Skin epidermis (tissue), 12 donors: ENCODE results near the gene RBM18.

ENCODE experiments used
- H3K27ac ChIP-seq, 21 experiments: fragments of 200-600 bp; sonication (generic) in 11 of 21; one replicate each; pipeline ENCODE4 v1.5.0; 2020; ENCODE audit warnings: mild to moderate bottlenecking in 3 of 21, inconsistent platforms in 2 of 21, moderate library complexity in 2 of 21
- H3K4me3 ChIP-seq, 7 experiments: fragments of 200-600 bp; sonication (generic) in 2 of 7; one replicate each; pipeline ENCODE4 v1.5.0; 2020; ENCODE audit warnings: inconsistent platforms in 2 of 7, mild to moderate bottlenecking in 2 of 7, moderate library complexity in 1 of 7

Gene RBM18

GRCh38 chr9:122212473-122213004 lies 52.1 kb downstream of the RBM18 start:
- no peak overlapping the region for H3K27ac ChIP-seq
- H3K4me3 ChIP-seq = no peak overlapping the region

- Histone ChIP-seq H3K4me3 (no peak overlapping the region), H3K27ac (no peak overlapping the region)
Measured at GRCh38 chr9:122209451-122209850, 55.2 kb downstream of the RBM18 start.

DNA sequence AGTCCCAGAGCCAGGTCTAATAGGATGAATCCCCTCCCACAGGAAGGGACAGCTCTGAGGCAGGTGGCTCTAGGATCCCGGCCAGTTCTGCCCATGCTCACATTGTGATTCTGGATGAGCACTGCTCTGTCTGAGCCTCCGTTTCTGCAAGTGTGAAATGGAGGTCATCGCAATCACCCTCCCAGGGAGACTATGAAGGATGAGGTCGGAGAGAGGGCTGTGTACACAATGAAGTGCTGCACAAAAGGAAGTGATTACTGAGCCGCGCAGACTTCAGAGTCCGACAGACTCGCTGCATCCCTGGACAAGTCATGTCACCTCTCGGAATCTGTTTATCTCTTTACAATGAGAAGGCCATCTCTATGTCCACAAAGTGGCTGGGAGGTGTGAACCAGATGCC lies 57.5 kb downstream of the RBM18 start:
- no peak overlapping the region for H3K27ac ChIP-seq
- H3K4me3 ChIP-seq = no peak overlapping the region

DNA sequence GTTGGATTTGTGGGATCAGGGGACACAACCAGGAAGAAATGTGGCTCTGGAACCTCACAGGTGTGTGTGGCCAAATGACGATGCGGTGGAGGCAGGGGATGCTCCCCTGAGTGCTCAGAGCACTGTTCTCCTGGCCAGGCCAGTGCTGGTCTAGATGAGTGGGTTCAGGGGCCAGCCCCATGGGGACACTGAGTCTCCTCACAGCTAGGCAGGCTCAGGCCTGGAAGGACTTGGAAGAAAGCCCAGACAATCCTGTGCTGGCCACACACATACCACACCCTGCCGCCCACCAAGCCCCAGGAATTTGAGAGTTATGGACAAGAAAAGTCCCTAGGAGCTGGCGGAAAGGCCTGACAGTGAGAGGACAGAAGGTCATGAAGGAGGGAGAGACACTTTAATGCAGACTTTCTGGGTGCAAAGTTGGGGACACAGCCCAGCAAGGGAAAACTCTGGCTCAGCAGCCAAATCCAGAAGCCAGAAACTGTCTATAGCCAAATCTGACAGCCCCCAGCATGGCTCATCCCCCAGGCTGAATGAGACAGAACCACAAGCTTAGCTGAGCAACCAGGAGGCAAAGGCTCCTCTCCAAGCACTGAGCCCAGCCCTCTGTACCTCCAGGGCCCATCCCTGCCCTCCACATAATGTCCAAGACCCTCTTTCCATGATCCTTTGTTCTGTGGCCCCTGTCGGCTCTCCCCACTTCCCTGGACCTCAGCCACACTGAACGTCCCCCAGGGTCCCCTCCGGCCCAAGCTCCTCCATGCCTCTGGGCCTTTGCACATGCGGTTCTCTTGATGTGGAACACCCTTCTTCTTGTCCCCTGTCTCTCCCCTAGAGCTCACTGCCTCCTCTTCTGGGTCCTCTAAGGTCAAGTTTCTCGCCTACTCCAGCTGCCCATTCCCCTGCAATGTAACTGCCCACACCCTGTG lies 58.3 kb downstream of the RBM18 start:
- Histone ChIP-seq H3K4me3 (no peak overlapping the region), H3K27ac (no peak overlapping the region)

GRCh38 chr9:122205176-122205575 lies 59.5 kb downstream of the RBM18 start:
- Histone ChIP-seq H3K27ac (no peak overlapping the region), H3K4me3 (no peak overlapping the region)

- H3K4me3 ChIP-seq = no peak overlapping the region
- H3K27ac ChIP-seq = no peak overlapping the region
Measured at GRCh38 chr9:122204491-122204890, 60.1 kb downstream of the RBM18 start.

- H3K4me3 ChIP-seq = no peak overlapping the region
- no peak overlapping the region for H3K27ac ChIP-seq
Measured at GRCh38 chr9:122204055-122204454, 60.6 kb downstream of the RBM18 start.

DNA sequence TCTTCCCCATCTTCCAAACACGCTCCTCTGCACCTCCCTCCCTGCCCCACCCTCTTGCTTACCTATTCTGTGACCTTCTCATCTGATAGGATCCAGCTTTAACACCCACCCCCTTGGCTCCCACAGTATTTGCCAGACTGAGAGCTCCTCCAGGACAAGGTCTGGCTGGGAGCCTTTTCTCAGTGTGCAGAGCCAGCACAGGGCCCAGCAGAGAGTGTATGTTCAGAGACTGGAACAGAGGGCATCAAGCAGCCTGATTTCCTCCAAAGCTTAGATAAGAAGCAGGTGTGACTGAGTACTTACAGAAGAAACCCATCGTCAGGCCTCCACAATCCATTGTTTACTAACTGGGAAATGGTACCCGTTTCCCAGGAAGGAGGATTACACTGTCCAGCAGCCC lies 62.5 kb downstream of the RBM18 start:
- Histone ChIP-seq H3K4me3 (no peak overlapping the region), H3K27ac (no peak overlapping the region)

- H3K27ac ChIP-seq = no peak overlapping the region
- H3K4me3 ChIP-seq = no peak overlapping the region
Measured at GRCh38 chr9:122201641-122202040, 63.0 kb downstream of the RBM18 start.

DNA sequence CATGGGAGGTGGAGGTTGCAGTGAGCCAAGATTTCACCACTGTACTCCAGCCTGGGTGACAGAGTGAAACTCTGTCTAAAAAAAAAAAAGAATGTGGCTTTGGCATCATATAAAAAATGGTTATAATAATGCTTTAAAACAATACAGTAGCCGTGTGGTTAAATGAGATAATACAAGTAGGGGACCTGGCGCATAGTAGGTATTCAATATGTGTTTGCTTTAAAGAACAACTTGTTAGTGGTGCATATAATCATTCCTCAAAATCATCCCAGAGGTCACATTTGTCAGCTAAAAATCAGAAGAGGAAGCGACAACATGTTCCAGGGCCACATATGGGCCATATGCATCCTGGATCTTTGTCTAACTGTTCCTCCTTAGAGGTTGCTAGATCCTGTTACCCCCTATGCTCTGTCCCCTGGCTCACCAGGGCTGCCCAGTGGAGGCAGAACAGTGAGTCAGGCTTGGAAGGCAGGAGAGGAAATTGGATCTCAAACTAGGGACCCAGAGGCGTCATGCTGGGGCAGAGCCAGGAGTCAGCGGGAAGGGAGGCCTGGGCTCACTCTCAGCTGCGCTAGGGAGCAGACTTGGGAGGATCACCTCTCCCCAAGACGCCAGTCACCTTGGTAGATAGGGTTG lies 63.6 kb downstream of the RBM18 start:
- Histone ChIP-seq H3K4me3 (no peak overlapping the region), H3K27ac (no peak overlapping the region)

DNA sequence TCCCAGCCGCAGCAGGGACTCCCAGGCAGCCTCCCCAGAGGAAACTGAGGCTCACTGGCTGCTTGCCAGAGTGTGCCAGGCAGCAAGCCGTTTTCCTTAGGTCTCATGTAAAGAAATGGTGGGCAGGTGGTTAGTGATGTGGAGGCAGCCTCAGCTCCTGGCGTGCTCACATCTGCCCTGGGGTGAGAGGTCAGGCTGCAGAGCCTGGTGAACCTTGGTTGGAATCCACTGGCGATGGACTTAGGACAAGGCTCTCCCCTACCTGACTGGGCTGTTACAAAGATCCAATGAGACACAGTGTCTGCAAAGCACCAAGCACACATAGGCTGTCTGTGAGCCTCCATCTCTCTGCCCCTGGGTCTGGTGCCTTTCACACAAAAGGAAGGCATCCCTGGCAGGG lies 66.8 kb downstream of the RBM18 start:
- Histone ChIP-seq H3K4me3 (no peak overlapping the region), H3K27ac (no peak overlapping the region)

DNA sequence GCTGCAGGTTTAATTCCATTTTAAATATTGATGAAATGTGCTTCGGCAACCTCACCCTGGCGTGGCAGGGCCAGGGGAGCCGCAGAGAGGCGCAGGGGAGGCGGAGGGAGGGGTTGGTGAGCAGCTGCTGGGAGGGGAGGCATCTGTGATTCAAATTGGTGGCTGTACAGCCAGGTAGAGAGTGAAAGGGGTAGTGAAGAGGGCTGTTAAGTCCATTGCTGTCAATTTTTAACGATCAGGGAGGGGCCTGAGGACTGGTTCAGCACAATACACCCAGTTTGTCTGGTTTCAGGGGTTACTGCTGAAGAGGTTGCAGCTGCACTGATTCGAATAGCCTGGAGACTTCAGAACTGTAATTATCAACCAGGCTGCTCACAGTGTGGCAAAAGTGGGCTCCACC lies 67.2 kb downstream of the RBM18 start:
- Histone ChIP-seq H3K27ac (no peak overlapping the region), H3K4me3 (no peak overlapping the region)

DNA sequence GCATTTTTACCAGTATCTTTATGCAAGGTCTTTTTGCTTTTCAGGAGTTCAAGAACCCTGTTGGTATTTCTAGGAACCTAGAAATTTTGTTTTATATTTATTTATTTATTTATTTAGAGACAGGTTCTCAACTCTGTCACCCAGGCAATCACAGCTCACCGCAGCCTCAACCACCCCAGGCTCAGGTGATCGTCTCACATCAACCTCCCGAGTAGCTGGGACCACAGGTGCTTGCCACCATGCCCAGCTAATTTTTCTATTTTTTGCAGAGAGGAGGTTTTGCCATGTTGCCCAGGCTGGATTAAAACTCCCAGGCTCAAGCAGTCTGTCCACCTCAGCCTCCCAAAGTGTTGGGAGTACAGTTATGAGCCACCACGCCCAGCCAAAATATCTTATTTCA lies 68.8 kb downstream of the RBM18 start:
- H3K4me3 ChIP-seq = no peak overlapping the region
- H3K27ac ChIP-seq = no peak overlapping the region

DNA sequence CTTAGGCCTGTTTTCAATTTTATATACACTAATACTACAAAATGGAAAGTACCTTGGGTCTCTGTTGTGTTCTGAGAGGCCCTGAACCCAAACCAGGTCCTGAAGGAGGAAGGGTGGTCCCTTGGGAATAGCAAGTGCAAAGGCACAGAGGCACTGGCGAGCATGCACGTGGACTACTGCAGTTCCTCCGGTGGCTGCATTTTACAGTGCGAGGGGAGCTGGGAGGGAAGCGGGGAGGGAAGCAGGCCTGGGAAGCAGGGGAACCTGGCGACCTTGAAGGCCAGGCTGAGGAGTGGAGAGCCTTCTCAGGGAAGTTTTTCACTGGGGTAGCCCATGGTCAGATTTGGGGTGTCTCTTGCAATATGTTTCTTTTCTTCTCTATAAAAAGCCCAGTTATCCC lies 71.0 kb downstream of the RBM18 start:
- Histone ChIP-seq H3K27ac (no peak overlapping the region), H3K4me3 (no peak overlapping the region)

DNA sequence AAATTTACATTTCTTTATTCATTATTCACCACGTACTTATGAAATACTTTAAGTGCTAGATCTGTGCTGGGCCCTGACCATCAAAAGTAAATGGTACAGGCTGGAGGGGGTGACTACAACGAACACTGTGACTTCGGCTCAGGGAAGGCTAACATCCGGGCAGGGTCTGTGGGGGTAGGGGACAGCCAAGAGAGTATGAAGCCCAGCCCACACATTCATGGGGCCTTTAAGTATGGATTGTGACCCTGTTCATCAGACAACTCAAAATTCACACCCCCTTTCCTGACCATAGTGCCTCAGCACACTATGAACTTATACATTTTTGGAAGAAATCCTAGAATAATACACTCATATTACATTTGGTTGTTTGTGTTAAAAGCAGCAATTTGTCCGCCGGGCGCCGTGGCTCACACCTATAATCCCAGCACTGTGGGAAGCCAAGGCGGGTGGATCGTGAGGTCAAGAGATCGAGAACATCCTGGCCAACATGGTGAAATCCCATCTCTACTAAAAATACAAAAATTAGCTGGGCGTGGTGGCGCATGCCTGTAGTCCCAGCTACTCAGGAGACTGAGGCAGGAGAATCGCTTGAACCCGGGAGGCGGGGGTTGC lies 71.6 kb downstream of the RBM18 start:
- Histone ChIP-seq H3K4me3 (no peak overlapping the region), H3K27ac (no peak overlapping the region)

GRCh38 chr9:122192261-122192875 lies 72.3 kb downstream of the RBM18 start:
- Histone ChIP-seq H3K27ac (no peak overlapping the region), H3K4me3 (no peak overlapping the region)

DNA sequence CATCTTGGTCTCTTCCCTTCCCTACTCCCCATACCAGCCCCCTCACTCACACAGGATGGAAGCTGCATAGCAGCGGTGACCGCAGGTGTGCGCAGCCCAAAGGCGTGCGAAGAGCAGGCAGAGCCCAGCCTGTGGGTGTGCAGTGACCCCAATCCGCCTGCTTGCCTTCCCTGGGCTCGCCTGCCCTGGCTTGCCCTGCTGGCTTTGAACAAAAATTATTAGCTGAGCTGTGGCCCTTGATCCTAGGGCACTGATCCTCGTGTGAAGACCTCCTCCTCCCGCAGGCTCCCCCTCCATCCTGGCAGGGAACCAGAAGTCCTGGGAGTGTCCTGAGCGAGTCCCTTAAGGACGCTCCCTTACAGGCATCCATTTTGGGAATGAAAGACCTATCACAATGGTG lies 73.1 kb downstream of the RBM18 start:
- no peak overlapping the region for H3K27ac ChIP-seq

DNA sequence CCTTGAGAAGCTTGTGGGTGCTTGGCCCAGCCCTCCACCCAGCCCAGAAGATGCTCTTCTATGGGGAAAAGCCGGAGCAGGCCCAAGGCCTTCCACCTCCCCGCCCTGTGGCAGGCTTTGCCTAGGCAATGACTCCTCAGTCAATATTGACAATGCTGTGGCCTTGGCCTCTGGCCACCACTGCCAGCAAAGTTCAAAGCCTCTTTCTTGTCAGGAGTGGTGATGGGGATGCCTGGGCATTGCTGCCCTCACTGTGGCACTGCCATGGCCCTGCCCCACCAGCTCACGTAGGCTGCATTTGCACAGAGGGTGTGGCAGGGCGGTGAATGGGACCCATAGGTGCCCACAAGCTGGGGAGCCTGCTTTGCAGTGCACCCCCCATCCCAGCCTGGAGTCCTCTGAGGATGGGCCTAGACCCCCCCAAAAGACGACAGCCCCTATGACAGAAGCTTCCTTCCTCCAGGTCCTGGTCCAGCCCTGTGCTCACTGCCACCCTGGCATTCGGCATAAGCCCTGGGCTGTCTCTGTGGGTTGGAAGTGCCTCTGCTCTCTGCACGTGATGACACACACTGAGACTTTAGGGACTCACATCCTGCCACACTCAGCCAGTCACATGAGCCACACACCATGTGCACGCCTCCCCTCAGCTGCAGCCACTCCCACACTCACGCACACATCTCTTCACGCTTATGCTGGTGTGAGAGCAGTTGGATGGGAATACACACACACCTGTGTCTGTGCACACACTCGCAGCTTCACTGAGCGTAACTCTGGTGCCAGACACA lies 73.9 kb downstream of the RBM18 start:
- H3K27ac ChIP-seq = no peak overlapping the region
- no peak overlapping the region for H3K4me3 ChIP-seq

More for the DNA sequence above, 73.1 kb downstream of the RBM18 start:
- H3K4me3 ChIP-seq = no peak overlapping the region

GRCh38 chr9:122188369-122188768 lies 76.3 kb downstream of the RBM18 start:
- Histone ChIP-seq H3K27ac (no peak overlapping the region), H3K4me3 (no peak overlapping the region)
